GM19099 (cell line): ENCODE measurements around the gene SERPINB1.

ENCODE experiments used
- POLR2A ChIP-seq: IDR thresholded peaks from 3 replicates; pipeline ENCODE4 v1.6.1; 2011; ENCODE audit warnings: low read depth; ENCODE audit not compliant: insufficient read length; ENCODE audit errors: extremely low read depth

The SERPINB1 gene

GRCh38 chr6:2857185-2857579 lies 15.5 kb upstream of the SERPINB1 start:
- no peak for TF ChIP-seq POLR2A

- no peak for TF ChIP-seq POLR2A
These were observed 13.4 kb upstream of the SERPINB1 start for GRCh38 chr6:2855061-2855519.

- no peak for TF ChIP-seq POLR2A
These were observed 12.8 kb upstream of the SERPINB1 start for GRCh38 chr6:2854396-2854982.

GRCh38 chr6:2853769-2854395 lies 12.2 kb upstream of the SERPINB1 start:
- TF ChIP-seq POLR2A: no peak

DNA sequence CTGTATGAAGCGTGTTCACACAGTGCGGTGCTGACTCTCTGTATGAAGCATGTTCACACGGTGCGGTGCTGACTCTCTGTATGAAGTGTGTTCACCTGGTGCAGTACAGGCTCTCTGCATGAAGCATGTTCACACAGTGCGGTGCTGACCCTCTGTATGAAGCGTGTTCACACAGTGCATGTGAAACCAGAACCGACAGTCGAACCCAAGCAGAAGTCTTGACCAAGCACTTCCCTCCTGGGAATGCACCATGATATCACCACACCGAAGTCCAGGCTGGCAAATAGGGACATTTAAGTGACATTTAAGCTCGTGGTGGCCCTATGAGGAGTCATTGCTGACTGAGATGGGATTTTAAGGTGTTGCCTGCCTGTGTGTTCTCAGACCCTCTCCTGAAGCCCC lies 11.3 kb upstream of the SERPINB1 start:
- no peak for TF ChIP-seq POLR2A

DNA sequence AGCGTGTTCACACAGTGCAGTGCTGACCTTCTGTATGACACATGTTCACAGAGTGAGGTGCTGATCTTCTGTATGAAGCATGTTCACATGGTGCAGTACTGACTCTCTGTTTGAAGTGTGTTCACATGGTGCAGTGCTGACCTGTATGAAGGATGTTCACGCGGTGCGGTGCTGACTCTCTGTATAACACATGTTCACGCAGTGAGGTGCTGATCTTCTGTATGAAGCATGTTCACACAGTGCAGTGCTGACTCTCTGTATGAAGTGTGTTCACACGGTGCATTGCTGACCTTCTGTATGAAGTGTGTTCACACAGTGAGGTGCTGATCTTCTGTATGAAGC lies 10.8 kb upstream of the SERPINB1 start:
- TF ChIP-seq POLR2A: no peak

DNA sequence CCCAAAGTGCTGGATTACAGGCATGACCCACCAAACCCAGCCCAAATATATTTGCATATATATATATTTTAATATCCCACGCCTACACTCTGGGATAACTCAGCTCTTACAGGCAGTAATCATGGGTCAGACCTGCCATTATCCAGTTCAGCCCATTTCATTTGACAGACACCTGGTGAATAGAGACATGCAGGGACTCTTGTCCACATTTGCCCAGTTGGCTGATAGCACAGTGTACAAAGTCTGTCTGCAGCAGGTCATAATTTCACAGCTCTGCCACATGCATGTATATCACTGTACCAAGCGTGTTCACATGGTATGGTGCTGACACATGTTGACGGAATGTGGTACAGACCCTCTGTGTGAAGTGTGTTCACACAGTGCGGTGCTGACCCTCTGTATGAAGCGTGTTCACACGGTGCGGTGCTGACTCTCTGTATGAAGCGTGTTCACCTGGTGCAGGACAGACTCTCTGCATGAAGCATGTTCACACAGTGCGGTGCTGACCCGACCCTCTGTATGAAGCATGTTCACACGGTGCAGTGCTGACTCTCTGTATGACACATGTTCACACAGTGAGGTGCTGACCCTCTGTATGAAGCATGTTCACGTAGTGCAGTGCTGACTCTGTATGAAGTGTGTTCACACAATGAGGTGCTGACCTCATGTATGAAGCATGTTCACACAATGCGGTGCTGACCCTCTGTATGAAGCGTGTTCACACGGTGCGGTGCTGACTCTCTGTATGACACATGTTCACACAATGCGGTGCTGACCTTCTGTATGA lies 10.3 kb upstream of the SERPINB1 start:
- TF ChIP-seq POLR2A: no peak

DNA sequence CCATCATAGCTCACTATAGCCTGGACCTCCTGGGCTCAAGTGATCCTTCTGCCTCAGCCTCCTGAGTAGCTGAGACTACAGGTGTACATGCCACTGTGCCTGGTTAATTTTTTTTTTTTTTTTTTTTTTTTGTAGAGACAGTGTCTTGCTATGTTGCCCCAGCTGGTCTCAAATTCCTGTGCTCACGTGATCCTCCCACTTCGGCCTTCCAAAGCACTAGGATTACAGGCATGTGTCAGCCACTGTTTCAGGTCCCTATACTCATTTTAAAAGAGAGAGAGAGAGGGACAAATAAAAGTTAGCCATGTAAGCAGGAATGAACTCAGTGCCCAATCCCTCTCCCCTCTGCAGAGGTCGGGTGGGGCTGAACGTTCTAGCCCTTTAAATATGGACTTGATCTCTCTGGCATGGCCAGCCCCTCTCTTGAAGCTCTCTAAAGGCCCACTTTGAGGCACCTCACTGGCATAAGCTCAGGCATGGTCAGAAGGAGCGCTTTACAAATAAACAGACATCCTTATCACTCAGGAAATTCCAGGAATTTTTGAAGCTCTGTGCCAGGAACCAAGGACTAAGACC lies 9.0 kb upstream of the SERPINB1 start:
- no peak for TF ChIP-seq POLR2A

GRCh38 chr6:2848851-2849250 lies 7.2 kb upstream of the SERPINB1 start:
- peak; percentile 37 for TF ChIP-seq POLR2A

DNA sequence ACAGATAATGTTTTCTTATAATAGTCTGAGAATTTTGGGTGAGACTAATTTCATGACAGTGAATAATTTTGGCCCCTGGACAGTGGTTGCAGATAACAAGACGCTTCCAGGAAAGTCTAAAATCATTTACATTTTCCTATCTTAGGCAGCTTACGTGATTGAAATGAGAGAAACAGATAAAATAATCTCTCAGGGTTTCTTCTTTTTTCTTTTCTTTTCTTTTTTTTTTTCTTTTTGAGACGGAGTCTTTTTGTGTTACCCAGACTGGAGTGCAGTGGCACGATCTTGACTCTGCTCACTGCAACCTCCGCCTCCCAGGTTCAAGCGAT lies 4.2 kb upstream of the SERPINB1 start:
- TF ChIP-seq POLR2A: no peak

DNA sequence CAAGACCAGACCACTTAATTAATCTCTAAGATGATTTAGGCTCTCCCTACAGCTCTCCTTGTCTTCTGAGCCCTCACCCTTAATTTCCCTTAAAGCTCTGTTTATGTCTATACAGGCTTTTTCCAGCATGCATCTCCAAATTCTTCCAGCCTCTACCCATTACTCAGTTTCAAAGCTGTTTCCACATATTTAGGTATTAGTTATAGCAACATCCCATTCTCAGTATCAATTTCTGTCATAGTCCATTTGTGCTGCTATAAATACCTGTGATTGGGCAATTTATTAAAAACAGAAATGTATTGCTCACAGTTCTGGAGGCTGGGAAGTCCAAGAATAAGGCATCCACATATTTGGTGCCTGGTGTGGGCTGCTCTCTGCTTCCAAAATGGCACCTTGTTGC lies 2.3 kb upstream of the SERPINB1 start:
- TF ChIP-seq POLR2A: no peak

GRCh38 chr6:2843138-2843740 lies 1.6 kb upstream of the SERPINB1 start:
- no peak for TF ChIP-seq POLR2A

DNA sequence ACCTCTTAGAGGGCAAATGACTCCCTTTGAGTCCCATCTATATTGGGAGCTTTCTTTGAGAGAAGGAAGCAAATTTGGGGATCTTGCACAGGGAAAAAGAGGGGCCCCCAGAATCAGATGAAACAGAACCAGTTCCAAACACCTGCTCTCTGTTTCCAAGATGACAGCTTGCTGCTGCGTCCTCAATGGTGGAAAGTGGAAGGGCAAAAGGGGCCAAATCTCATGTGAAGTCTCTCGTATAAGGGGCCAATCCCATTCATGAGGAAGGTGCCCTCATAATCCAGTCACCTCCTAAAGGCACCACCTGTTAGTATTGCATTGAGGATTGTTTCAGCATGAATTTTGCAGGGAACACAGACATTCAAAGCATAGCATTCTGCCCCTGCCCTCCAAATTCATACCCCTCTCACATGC lies 483 bp upstream of the SERPINB1 start:
- no peak for TF ChIP-seq POLR2A

DNA sequence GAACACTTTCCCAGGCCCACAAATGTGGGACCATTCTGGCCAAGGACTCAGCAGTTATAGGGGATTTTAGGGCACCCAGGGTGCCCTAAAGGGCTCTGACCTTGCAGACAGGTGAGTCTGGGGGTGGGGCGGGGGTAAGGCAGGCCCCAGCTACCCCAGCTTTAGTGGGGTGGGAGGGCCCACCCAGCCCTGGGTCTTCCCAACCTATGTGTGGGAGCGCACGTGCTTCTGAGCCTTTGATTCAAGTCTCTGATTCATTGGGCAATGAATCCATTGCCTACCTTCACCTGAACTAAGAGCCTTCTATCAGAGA lies 958 bp downstream of the SERPINB1 start:
- no peak for TF ChIP-seq POLR2A

- no peak for TF ChIP-seq POLR2A
These were observed 1.5 kb downstream of the SERPINB1 start for GRCh38 chr6:2839982-2840748.
